Astrocyte (in vitro differentiated cells and primary cell): ENCODE results near the gene EVI2B.
A peak's percentile ranks its signal among the peaks of the same experiment; 100 is the strongest.

Experiments
- EZH2 ChIP-seq: IDR thresholded peaks from 2 replicates; pipeline ENCODE4 v1.6.1; 2012; ENCODE audit warnings: mild to moderate bottlenecking, low read length, inconsistent platforms; ENCODE audit not compliant: insufficient read depth
- TF ChIP-seq, protein P1 (sequence below): IDR thresholded peaks from 2 replicates; pipeline ENCODE4 v1.5.1; 2011; ENCODE audit warnings: low read depth, mild to moderate bottlenecking, inconsistent platforms, low read length, moderate library complexity; ENCODE audit not compliant: insufficient read depth

DNA sequence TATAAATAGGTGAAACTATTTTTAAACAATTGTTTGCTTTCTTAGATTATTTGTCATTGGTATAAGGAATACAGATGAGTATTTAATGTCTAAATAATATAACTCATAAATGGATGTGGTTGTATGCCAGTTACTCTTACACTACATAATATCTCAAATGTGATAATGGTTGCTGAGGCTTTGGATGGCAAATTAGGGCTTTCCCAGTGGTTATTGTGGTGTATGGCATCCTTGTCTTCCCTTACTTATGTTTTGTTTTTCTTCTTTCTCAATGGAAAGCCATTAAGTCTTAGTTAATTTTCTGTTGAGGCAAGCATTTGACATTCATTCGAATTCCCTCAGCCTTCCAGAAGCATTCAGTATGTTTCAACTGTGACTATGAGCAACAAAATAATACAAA lies 27.3 kb downstream of the EVI2B start:
- TF ChIP-seq, protein P1, sequence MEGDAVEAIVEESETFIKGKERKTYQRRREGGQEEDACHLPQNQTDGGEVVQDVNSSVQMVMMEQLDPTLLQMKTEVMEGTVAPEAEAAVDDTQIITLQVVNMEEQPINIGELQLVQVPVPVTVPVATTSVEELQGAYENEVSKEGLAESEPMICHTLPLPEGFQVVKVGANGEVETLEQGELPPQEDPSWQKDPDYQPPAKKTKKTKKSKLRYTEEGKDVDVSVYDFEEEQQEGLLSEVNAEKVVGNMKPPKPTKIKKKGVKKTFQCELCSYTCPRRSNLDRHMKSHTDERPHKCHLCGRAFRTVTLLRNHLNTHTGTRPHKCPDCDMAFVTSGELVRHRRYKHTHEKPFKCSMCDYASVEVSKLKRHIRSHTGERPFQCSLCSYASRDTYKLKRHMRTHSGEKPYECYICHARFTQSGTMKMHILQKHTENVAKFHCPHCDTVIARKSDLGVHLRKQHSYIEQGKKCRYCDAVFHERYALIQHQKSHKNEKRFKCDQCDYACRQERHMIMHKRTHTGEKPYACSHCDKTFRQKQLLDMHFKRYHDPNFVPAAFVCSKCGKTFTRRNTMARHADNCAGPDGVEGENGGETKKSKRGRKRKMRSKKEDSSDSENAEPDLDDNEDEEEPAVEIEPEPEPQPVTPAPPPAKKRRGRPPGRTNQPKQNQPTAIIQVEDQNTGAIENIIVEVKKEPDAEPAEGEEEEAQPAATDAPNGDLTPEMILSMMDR, result peak; percentile 11
- TF ChIP-seq EZH2, result no peak
